HG03175 (cell line): ENCODE results near the gene EFCAB6.

Experiments used
- ATAC-seq: cut with Tn5 transposase; IDR thresholded peaks from one replicate; pipeline ENCODE4 v1.9.1; 2021; ENCODE audit warnings: mild to moderate bottlenecking, moderate library complexity; ENCODE audit not compliant: unreplicated experiment

Gene EFCAB6

GRCh38 chr22:43750751-43751150, 61.4 kb downstream of the EFCAB6 start:
- ATAC-seq, result no peak

- ATAC-seq, result no peak
Observed at GRCh38 chr22:43749473-43749872, 62.6 kb downstream of the EFCAB6 start.

GRCh38 chr22:43747877-43748276, 64.2 kb downstream of the EFCAB6 start:
- ATAC-seq, result no peak

- no peak for ATAC-seq
Observed at GRCh38 chr22:43747058-43747457, 65.0 kb downstream of the EFCAB6 start.

GRCh38 chr22:43745783-43746356, 66.2 kb downstream of the EFCAB6 start:
- no peak for ATAC-seq

- no peak for ATAC-seq
Observed at GRCh38 chr22:43745411-43745770, 66.7 kb downstream of the EFCAB6 start.

- ATAC-seq, result no peak
Observed at GRCh38 chr22:43744700-43745410, 67.2 kb downstream of the EFCAB6 start.

GRCh38 chr22:43743929-43744643, 68.0 kb downstream of the EFCAB6 start:
- ATAC-seq, result no peak

- ATAC-seq, result no peak
Observed at GRCh38 chr22:43743131-43743530, 69.0 kb downstream of the EFCAB6 start.

- ATAC-seq, result no peak
Observed at GRCh38 chr22:43742154-43742950, 69.8 kb downstream of the EFCAB6 start.

- ATAC-seq, result no peak
Observed at GRCh38 chr22:43740587-43741270, 71.4 kb downstream of the EFCAB6 start.

GRCh38 chr22:43739851-43740379, 72.2 kb downstream of the EFCAB6 start:
- no peak for ATAC-seq

GRCh38 chr22:43737150-43737828, 74.8 kb downstream of the EFCAB6 start:
- no peak for ATAC-seq

GRCh38 chr22:43736651-43737050, 75.5 kb downstream of the EFCAB6 start:
- no peak for ATAC-seq

- ATAC-seq, result no peak
Observed at GRCh38 chr22:43734370-43735150, 77.5 kb downstream of the EFCAB6 start.

- ATAC-seq, result no peak
Observed at GRCh38 chr22:43733138-43733537, 79.0 kb downstream of the EFCAB6 start.

GRCh38 chr22:43731988-43732387, 80.1 kb downstream of the EFCAB6 start:
- ATAC-seq, result no peak

- ATAC-seq, result no peak
Observed at GRCh38 chr22:43726964-43727543, 85.1 kb downstream of the EFCAB6 start.

GRCh38 chr22:43726322-43726721, 85.8 kb downstream of the EFCAB6 start:
- no peak for ATAC-seq
